SIG-M5 (cell line): Measurements from ENCODE around the gene OTULIN.

Source experiments
- DNase-seq: peaks from one replicate; lab custom pipeline; 2025; lab: John Stamatoyannopoulos, UW

Gene OTULIN

DNA sequence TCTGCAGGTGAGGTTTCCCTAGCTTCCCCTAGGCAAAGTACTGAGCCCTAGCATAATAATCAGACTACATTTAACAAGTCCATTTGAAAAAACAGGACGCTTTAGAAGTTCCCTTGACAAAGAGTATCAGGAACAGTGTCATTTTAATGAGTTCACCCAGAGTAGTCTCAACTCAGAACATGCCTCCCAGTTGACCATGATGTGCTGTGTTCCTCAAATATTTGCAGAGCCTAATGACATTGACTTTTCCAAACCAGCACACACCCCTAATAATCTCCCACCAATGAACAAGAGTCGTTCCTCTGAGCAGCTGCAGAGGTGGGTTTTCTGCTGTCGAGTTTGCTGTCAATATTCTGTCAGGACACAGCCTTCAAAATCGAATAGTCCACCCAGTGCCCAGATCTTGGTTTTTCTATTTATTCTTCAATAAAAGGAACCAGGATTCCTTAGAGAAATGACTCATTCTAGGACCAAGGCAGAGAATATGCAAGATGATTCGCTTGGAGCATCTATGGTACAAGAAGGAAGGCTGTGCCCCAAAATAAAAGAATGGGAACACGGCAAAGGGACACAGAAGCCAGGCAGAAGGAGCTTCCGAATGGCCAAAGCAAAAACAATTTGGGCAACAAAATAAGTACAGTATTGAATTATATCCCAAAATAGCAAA is 57.6 kb downstream of the OTULIN start:
- DNase-seq, result no peak

GRCh38 chr5:14722923-14723322 is 58.4 kb downstream of the OTULIN start:
- DNase-seq, result no peak

DNA sequence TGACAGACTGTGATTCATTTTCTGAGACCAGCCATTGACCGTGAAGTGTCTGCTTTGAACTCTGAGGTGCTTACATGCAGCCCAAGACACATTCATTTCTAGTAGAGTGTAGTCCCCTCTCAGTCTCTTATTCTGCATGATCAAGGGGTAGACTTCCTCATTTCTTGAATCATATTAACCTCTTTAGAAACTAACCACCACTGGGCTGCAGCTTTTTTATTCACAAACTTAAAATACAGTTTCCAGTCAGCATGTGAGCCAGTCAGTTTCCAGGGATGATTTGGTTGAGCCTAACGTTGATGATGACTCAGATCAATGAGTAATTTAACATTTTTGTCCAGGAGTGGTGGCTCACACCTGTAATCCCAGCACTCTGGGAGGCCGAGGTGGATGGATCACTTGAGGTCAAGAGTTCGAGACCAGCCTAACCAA is 59.2 kb downstream of the OTULIN start:
- DNase-seq, result no peak

DNA sequence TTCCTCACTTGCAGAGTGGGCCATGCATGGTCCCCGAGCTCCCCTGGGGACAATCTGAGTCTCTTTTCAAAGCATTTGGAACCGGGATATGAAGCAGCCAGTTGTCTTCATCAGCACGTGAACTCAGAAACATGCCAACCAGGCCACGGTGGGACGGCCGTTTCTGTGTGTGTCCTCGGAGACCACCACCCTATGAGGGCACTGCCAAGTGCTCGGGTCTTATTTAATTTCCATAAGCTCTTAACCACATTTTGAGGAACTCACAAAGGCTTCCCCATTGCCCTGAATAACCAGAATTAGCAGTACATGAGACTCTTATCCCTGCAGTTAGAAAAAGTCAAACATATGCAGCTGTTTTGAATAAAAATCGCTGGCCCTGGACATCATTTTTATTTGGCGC is 60.1 kb downstream of the OTULIN start:
- DNase-seq, result peak; percentile 11

DNA sequence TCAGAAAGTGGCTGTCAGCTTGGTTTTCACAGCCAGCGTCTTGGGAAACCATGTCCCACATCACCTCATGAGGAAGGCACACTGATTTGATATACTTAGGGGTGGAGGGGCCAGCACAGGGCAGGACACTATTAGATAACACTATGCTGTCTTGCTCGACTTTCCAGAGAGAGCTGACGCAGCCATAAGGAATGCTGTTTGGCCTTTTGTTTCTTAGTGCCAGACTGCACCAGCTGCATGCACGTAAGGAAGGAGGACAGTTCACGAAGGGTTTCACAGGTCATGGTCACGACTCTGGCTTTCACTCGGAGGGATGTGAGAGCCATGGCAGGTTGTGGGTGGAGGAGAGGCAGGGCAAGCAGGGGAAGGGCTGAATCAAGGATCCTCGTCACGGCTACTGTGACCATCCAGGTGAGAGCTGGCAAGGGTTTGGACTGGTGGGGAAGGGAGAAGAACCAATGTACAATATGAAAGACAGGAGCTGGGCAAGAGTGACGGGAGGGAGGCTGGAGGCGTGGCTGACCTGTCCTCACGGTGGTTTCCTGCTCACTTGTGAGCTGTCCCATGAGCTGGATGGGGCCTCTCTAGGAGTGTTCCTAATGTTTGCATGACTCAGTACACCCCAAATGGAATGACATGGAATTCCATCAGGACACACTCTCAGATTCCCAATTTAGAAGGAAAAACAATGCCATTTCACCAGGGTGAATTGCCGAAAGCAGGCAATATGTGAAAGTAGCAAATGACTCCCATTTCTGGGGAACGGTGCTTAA is 61.7 kb downstream of the OTULIN start:
- no peak for DNase-seq

DNA sequence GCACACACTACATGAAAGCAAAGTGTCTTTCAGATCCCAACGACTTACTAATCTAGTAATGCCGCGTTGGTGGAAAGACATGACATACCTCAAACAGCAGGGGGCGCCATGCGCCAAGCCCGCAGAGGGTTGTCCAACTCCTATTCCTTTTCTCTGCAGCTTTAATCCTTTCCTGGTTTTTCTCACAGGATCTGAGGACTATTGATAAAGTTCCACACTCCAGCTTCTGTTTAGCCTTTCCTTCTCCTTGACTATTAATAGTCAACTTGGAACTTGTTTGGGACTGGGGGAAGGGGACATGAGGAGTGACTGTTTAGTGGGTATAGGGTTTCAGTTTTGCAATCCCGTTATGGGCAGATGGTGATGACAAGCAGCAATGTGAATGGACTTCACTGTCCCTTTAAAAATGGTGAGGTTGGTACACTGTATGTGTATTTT is 62.9 kb downstream of the OTULIN start:
- DNase-seq, result no peak

DNA sequence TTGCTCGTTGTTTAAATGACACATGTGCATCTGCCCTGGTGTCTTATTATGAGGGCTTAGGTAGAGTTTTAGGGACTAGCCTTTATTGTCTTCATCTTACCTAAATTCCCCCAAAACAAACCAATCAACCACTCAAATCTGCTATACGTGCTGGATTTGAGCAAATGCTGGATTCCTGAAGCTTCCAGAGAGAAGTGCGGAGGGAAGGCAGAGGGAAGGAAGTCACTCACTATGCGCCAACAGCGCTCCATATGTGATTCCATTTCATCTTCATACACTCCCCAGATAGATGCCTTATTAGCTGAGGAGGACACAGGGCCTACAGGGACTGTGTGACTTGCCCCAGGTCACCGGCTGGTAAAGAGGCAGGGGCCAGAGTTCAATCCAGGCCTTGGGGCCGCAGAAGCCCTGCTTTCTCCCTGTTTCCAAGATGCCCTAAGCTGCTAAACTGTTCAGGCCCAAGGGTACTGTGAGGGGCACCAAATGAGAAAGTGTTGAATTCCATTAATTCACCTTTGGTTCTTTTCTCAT is 63.5 kb downstream of the OTULIN start:
- no peak for DNase-seq

GRCh38 chr5:14728459-14728938 is 64.0 kb downstream of the OTULIN start:
- DNase-seq, result no peak

DNA sequence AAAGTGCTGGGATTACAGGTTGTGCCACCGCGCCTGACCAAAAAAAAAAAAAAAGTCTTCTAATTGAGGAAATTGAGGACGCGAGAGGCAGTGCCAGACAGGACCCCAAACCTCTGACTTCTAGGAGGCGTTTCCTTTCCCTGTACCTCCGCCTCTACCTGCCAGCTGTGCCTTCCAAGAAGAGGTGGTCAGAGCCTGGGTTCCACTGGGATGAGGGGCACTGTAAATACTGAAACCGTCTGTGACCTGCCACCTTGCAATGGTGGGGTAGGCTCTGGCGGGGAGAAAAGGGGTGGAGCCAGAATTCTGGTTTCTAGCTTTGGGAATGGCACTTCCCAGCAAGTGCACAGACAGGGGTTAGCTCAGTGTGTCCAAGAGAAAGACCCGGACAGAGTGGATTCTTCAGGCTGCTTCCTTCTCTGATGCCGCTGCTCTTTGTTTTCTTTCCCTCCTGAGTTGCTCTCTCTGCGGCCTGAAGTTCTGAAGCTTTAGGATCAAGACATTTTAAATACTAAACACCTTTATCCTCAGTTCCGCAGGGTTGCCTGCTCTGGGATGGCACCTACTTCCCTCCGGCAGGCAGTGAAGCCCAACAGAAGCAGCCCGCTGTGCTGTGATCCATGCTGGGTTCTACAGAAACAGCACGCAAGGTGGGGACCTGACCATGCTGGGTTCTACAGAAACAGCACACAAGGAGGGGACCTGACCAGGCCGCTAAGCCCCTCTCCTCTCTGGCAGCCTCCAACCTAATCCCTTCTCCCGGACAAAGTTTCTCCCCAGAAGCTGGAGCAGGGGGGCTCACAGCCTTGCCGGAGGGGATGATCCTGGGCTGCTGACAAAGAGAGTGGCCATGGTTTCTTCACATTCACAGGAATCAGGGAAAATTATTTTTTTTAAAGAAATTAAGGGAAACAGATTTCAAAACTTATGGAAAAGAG is 65.2 kb downstream of the OTULIN start:
- no peak for DNase-seq

- DNase-seq, result no peak
Measured at GRCh38 chr5:14730466-14730865, 65.9 kb downstream of the OTULIN start.

- DNase-seq, result no peak
Measured at GRCh38 chr5:14730881-14731280, 66.4 kb downstream of the OTULIN start.

- DNase-seq, result no peak
Measured at GRCh38 chr5:14732991-14733390, 68.5 kb downstream of the OTULIN start.

- no peak for DNase-seq
Measured at GRCh38 chr5:14733661-14734060, 69.1 kb downstream of the OTULIN start.

DNA sequence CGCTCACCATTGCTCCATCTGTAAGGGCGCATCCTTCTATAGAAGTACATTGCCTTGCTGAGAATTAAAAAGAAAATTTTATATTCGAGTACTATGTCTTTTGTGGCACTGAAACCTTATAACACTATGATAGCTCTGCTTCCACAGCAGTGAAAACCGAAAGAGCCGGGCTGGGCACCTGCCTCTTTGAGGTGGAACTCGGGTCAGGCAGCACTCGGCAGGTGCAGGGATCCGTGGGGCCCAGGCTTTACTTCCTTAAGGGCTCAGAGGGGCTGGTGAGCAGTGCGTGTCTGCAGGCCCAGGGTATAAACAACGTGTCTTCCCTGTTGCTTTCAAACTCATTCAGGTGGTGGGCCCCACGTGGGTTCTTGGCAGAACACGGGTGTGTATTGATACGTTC is 69.9 kb downstream of the OTULIN start:
- no peak for DNase-seq

DNA sequence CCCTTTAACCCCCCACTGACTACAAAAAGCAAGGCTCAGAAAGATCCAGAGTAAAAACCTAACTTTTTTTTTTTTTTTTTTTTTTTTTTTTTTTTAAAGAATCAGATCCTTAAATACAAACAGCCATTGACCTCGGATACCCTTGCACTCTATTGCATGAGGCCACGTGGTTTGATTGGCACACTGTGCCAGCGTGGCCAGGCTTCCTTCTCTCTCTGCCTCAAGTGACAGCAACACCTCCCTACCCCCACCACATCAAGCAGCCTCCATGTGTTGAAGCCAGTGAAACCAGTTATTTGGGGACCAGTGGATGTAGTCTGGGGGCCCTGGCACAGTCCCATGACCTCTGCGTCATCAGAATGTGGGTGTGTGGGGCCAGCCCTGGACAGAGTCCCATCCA is 71.4 kb downstream of the OTULIN start:
- DNase-seq, result no peak

DNA sequence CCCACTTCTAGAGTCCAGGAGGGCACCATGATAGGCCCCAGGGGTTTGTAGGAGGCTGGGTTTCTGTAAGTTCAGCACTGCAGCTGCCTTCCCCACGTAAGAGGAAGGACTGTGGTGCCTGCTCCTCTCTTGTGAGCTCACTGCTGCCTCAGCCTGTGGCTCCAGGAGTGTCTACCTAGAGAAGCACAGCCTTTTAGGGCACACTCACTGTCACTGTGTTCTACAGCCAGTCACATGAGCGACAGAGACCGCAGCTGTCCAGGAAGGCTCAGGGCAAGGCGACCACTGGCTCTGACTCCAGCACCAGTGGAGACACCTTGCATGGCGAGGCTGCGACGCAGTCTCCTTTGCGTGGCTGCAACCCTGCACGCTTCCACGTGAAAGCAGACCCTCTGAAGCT is 72.8 kb downstream of the OTULIN start:
- DNase-seq, result no peak

DNA sequence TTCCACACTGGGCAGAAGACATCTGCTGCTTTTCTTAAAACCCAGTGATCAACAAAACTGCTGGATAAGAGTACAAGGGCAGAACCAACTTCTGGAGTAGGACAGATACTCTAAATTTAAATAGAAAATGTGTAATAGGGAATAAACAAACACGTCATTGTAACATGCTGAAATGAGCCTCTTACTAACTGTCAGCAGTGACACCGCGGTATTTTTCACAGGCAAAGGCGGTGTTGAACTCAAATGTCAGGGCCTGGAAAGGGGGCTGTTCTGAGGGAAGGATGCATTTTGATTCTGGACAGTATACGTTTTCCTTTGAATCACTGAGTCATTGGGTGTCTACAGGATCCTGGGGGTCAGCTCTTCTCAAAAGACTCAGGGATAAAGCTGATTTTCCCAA is 73.5 kb downstream of the OTULIN start:
- DNase-seq, result no peak

DNA sequence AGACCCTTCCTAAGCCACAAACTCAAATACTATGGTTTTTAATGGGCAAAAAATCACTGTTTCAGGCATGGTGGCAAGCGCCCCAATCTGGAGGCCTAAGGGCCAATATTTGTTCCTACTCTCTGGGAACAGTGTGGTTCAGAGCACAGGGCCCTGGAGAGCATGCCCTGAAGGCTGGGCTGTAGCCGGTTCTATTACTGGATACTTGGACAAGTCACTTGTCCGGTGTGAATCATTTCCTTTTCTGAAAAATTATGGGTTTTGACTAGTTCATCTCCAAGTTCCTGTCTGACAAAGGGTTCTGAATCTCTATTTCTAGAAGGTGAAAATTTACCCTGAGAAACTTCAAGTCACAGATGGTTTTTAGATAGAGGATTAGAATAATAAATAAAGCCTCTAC is 75.0 kb downstream of the OTULIN start:
- DNase-seq, result no peak

DNA sequence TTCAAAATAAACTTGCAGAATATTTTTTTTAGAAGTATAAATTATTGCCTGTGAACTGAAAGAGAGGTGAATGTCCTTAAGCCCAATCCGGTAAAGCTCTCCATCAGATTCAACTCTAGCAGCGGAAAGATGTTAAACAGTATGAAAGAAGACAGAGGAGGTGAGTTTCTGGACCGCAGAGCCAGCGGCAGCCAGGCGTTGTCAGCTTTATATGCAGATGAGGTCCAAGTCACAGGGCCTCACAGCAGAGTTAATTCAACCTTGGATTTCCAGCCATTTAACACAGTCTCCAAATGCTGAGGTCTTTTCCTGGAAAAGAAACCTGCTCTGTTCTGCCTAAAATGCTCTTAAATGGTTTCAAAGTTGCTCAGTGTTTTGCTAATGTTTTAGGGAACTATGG is 75.5 kb downstream of the OTULIN start:
- no peak for DNase-seq

GRCh38 chr5:14741131-14741530 is 76.6 kb downstream of the OTULIN start:
- DNase-seq, result no peak

DNA sequence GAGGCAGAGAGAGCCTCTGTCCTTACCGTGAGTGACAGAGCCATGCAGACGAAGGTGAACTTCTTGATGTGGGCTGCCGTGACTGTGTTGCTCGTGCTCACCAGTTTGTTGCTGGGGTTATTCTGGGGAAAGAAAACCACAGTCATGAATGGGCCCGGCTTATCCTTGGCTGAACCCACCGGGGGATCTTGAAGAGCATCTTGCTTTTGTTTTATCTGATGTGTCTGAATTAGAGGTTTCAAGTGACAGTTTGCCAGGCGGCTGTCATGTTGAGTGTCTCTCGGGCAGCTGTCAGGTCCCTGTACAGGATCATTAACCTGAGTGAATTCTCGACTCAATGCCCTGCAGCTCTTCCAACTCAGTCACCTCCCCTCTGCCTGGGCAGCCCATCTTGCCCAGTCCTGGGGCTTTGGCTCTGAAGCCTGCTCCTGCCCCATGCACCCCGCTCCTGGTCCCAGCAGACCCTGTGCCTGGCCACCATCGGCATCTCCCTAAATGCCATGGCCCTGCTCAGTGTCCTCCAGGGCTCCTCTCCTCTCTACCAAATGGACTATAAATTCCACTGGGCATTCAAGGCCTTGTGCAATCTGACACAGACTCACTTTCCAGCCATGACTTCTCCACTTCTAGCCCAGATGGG is 77.4 kb downstream of the OTULIN start:
- no peak for DNase-seq

DNA sequence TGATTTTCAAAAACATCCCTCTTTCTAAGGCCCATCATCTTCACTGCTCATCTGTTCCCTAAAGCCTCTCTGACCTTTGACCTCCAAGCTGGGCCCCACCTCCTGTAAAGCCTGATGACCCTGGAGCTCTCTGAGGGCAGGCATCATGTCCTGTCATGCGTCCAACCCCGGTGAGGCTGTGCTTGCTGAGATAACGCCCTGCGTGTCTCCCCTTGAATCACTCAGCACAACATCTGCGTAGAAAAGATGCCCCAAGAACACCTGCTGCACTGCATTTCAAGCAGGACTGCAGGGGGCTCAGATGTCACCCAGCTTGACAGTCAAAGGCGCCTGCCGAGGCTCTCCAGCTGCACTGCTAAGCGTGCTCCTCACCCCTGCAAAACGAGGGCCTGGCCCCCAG is 78.0 kb downstream of the OTULIN start:
- DNase-seq, result no peak
